HG03439 (cell line): ENCODE results near the gene IGSF6.

Source experiments
- ATAC-seq: cut with Tn5 transposase; IDR thresholded peaks from one replicate; pipeline ENCODE4 v1.9.1; 2021; ENCODE audit warnings: mild to moderate bottlenecking, moderate library complexity; ENCODE audit not compliant: unreplicated experiment

The IGSF6 gene

GRCh38 chr16:21602785-21603184 is 49.6 kb downstream of the IGSF6 start:
- ATAC-seq: no peak

GRCh38 chr16:21600031-21600773 is 52.2 kb downstream of the IGSF6 start:
- peak; percentile 28 for ATAC-seq

- peak; percentile 90 for ATAC-seq
These were observed 53.0 kb downstream of the IGSF6 start, which contains the start of gene METTL9 for GRCh38 chr16:21599122-21600030. TSS of gene METTL9 (plus strand) at chr16:21599577. CDS start at chr16:21599734, 157 bp downstream.

- ATAC-seq: no peak
These were observed 53.7 kb downstream of the IGSF6 start for GRCh38 chr16:21598701-21599121.

GRCh38 chr16:21598206-21598605 is 54.2 kb downstream of the IGSF6 start:
- no peak for ATAC-seq

- ATAC-seq: no peak
These were observed 54.8 kb downstream of the IGSF6 start for GRCh38 chr16:21597561-21598030.

- no peak for ATAC-seq
These were observed 58.7 kb downstream of the IGSF6 start for GRCh38 chr16:21593530-21594289.

- no peak for ATAC-seq
These were observed 60.2 kb downstream of the IGSF6 start for GRCh38 chr16:21592191-21592590.

- ATAC-seq: no peak
These were observed 61.6 kb downstream of the IGSF6 start for GRCh38 chr16:21590796-21591195.

GRCh38 chr16:21590287-21590686 is 62.1 kb downstream of the IGSF6 start:
- ATAC-seq: no peak

- ATAC-seq: no peak
These were observed 62.9 kb downstream of the IGSF6 start for GRCh38 chr16:21589551-21589950.
